Spleen (tissue), 7 donors: ENCODE data around the gene TAX1BP1.

Experiments
- CTCF ChIP-seq, 11 experiments: fragments of 200-600 bp in 7 of 11; fragments of 450-650 bp in 4 of 11; sonication (generic) in 4 of 11; IDR thresholded peaks in 8 of 11; conservative IDR thresholded peaks in 3 of 11; 1 replicate in 7 of 11; 2 replicates in 4 of 11; pipeline versions ENCODE4 v1.4.0 to v1.8.0; 2016 to 2021; ENCODE audit warnings: antibody characterized with exemption in 11 of 11, inconsistent platforms in 4 of 11, mild to moderate bottlenecking in 1 of 11
- POLR2A ChIP-seq, 3 donors: fragments of 450-650 bp; IDR thresholded peaks; one replicate each; pipeline ENCODE4 v1.5.1; 2017; ENCODE audit warnings: antibody characterized with exemption in 3 of 3, mild to moderate bottlenecking in 1 of 3
- donor health status: DM: no; HTN: no; CAD: no; lungs with moderate emphysema.
- donor health status: DM: no; HTN: no; CAD: no.
- donor health status: DM: no; HTN: no; CAD: no.

GRCh38 chr7:27876756-27877155 is 136.8 kb downstream of the TAX1BP1 start:
- TF ChIP-seq POLR2A (IDR thresholded peaks at IDR 0.05) (no peak), CTCF (IDR thresholded peaks at IDR 0.05 in 8 of 11, conservative IDR thresholded peaks at IDR 0.05 in 3 of 11) (no peak)
